Smooth muscle cell (in vitro differentiated cells): ENCODE results near the gene RUNX1. TPM values are rescaled to one million over a fixed set of nuclear protein-coding genes. Genes with fewer than 3 reads are reported as not detected.

Source experiments
- DNase-seq: peaks from one replicate; lab custom pipeline; 2025; ENCODE audit not compliant: unreplicated experiment; lab: John Stamatoyannopoulos, UW
- H2AFZ ChIP-seq: fragments of 200-600 bp; sonication (generic); 2 replicates; pipeline ENCODE4 v1.6.0; 2016; ENCODE audit warnings: antibody characterized with exemption, low read depth, mild to moderate bottlenecking
- H3F3A ChIP-seq: fragments of 200-600 bp; sonication (generic); 2 replicates; pipeline ENCODE4 v1.6.0; 2017; ENCODE audit warnings: antibody characterized with exemption, low read depth
- H3K27ac ChIP-seq: fragments of 200-600 bp; sonication (generic); 2 replicates; pipeline ENCODE4 v1.5.1; 2016; ENCODE audit warnings: low read depth, mild to moderate bottlenecking
- H3K27me3 ChIP-seq: fragments of 200-600 bp; sonication (generic); 2 replicates; pipeline ENCODE4 v1.6.1; 2016; ENCODE audit warnings: low read depth, mild to moderate bottlenecking
- H3K36me3 ChIP-seq: fragments of 200-600 bp; sonication (generic); 2 replicates; pipeline ENCODE4 v1.5.1; 2016; ENCODE audit warnings: low read depth
- H3K4me1 ChIP-seq: fragments of 200-600 bp; sonication (generic); 2 replicates; pipeline ENCODE4 v1.5.1; 2016; ENCODE audit warnings: low read depth
- H3K4me2 ChIP-seq: fragments of 200-600 bp; sonication (generic); 2 replicates; pipeline ENCODE4 v1.6.0; 2016; ENCODE audit warnings: mild to moderate bottlenecking
- H3K4me3 ChIP-seq: fragments of 200-600 bp; sonication (generic); 2 replicates; pipeline ENCODE4 v1.5.1; 2016; ENCODE audit warnings: mild to moderate bottlenecking
- H3K79me2 ChIP-seq: fragments of 200-600 bp; sonication (generic); 2 replicates; pipeline ENCODE4 v1.6.0; 2016; ENCODE audit warnings: low read depth, mild to moderate bottlenecking
- H3K9ac ChIP-seq: fragments of 200-600 bp; sonication (generic); 2 replicates; pipeline ENCODE4 v1.6.0; 2016; ENCODE audit warnings: low read depth
- H3K9me3 ChIP-seq: fragments of 200-600 bp; sonication (generic); replicated peaks from 2 replicates; pipeline ENCODE4 v1.5.1; 2016; ENCODE audit warnings: low read depth
- H4K20me1 ChIP-seq: fragments of 200-600 bp; sonication (generic); 2 replicates; pipeline ENCODE4 v1.6.0; 2016; ENCODE audit warnings: low read depth
- CTCF ChIP-seq: fragments of 200-600 bp; sonication (generic); IDR thresholded peaks from 2 replicates; pipeline ENCODE4 v1.5.1; 2017; ENCODE audit warnings: borderline replicate concordance, mild to moderate bottlenecking, antibody characterized with exemption; ENCODE audit not compliant: insufficient read depth, poor library complexity, severe bottlenecking
- WGBS: methylation state at CpG from one replicate; pipeline ENCODE4 v1.1.7; 2016; ENCODE audit warnings: low lambda C conversion rate; 5-methylcytosine and 5-hydroxymethylcytosine counted together
- polyA plus RNA-seq: library from polyadenylated mRNA; unstranded; fragments of >200 nt; fragmentation: Nextera tagmentation; extraction: Ambion mirVana; gene quantifications from 2 replicates; pipeline ENCODE4 v1.2.1, GENCODE V29; 2016
- total RNA-seq: library from RNA; depleted of rRNA; stranded (reverse); fragments of >200 nt; gene quantifications from 2 replicates; pipeline ENCODE4 v1.2.3, GENCODE V29; 2014

Gene RUNX1
- total and polyA plus RNA-seq, 2 experiments from 2014 or later, result 33.4 to 97.6 TPM

GRCh38 chr21:34933609-34934335 is 115.3 kb downstream of the RUNX1 start:
- Histone ChIP-seq H3K9me3 (no peaks in the 10 kb centered on the region), H4K20me1 (peaks cover 11% of the 10 kb centered on the region), H2AFZ (no peak overlapping the region), H3K79me2 (peaks cover 4% of the 10 kb centered on the region), H3F3A (no peaks in the 10 kb centered on the region), H3K4me1 (peaks cover 12% of the 10 kb centered on the region), H3K27me3 (no peaks in the 10 kb centered on the region), H3K27ac (no peak overlapping the region), H3K4me3 (no peak overlapping the region), H3K4me2 (no peak overlapping the region), H3K36me3 (no peaks in the 10 kb centered on the region), H3K9ac (no peak overlapping the region)
- DNase-seq, result no peak
- no peak for TF ChIP-seq CTCF
- WGBS, result 83% methylated on average over 3 of the region's 3 CpGs

- Histone ChIP-seq H3K4me3 (no peak overlapping the region), H3K27ac (no peak overlapping the region), H3K79me2 (peaks cover 3% of the 10 kb centered on the region)
Observed at GRCh38 chr21:34932233-34932632, 116.9 kb downstream of the RUNX1 start.

GRCh38 chr21:34930971-34931370 is 118.1 kb downstream of the RUNX1 start:
- no peak for TF ChIP-seq CTCF
- DNase-seq, result no peak
- Histone ChIP-seq H3K9ac (no peak overlapping the region), H3K4me1 (no peaks in the 10 kb centered on the region), H3K27me3 (no peaks in the 10 kb centered on the region), H3K27ac (peak overlapping the region; percentile 76), H3K36me3 (no peaks in the 10 kb centered on the region), H3K4me2 (peak overlapping the region; percentile 54), H3K4me3 (no peak overlapping the region), H3F3A (no peaks in the 10 kb centered on the region), H4K20me1 (peaks cover 14% of the 10 kb centered on the region), H3K79me2 (peaks cover 3% of the 10 kb centered on the region), H3K9me3 (no peaks in the 10 kb centered on the region), H2AFZ (no peak overlapping the region)
- 16% methylated on average over 3 of the region's 3 CpGs for WGBS

More at GRCh38 chr21:34932233-34932632, 116.9 kb downstream of the RUNX1 start:
- no peak overlapping the region for H3K4me2 ChIP-seq
- no peaks in the 10 kb centered on the region for H3K9me3 ChIP-seq
- peaks cover 6% of the 10 kb centered on the region for H3K4me1 ChIP-seq
- no peak for TF ChIP-seq CTCF
- H3K36me3 ChIP-seq, result no peaks in the 10 kb centered on the region
- no peak overlapping the region for H3K9ac ChIP-seq
- H3K27me3 ChIP-seq, result no peaks in the 10 kb centered on the region
- no peak for DNase-seq
- H2AFZ ChIP-seq, result no peak overlapping the region
- H4K20me1 ChIP-seq, result peaks cover 14% of the 10 kb centered on the region
- 97% methylated on average over 2 of the region's 2 CpGs for WGBS
- no peaks in the 10 kb centered on the region for H3F3A ChIP-seq

GRCh38 chr21:34928637-34929036 is 120.5 kb downstream of the RUNX1 start:
- WGBS, result 96% methylated on average over 4 of the region's 4 CpGs

More at GRCh38 chr21:34928637-34929036, 120.5 kb downstream of the RUNX1 start:
- H3K4me2 ChIP-seq, result no peak overlapping the region
- no peaks in the 10 kb centered on the region for H3K4me1 ChIP-seq
- H4K20me1 ChIP-seq, result peaks cover 16% of the 10 kb centered on the region
- no peak overlapping the region for H3K9ac ChIP-seq
- H2AFZ ChIP-seq, result no peak overlapping the region
- TF ChIP-seq CTCF, result no peak
- no peak overlapping the region for H3K27ac ChIP-seq
- H3F3A ChIP-seq, result no peaks in the 10 kb centered on the region
- no peaks in the 10 kb centered on the region for H3K27me3 ChIP-seq
- no peaks in the 10 kb centered on the region for H3K9me3 ChIP-seq
- peaks cover 3% of the 10 kb centered on the region for H3K79me2 ChIP-seq
- H3K4me3 ChIP-seq, result no peak overlapping the region
- DNase-seq, result no peak
- H3K36me3 ChIP-seq, result no peaks in the 10 kb centered on the region
